B cell (primary cell): ENCODE data around the gene ADAMTS2.

Experiments
- EZH2 ChIP-seq: IDR thresholded peaks from 2 replicates; pipeline ENCODE4 v1.6.1; 2012; ENCODE audit warnings: borderline replicate concordance, low read depth, mild to moderate bottlenecking, moderate library complexity, low read length; ENCODE audit not compliant: insufficient read depth, poor library complexity, severe bottlenecking
- TF ChIP-seq, protein P1 (sequence below): fragments of 200-600 bp; IDR thresholded peaks from one replicate; pipeline ENCODE4 v1.8.0; 2022; ENCODE audit warnings: antibody characterized with exemption, mild to moderate bottlenecking

GRCh38 chr5:179198825-179199224, 146.4 kb downstream of the ADAMTS2 start:
- TF ChIP-seq, protein P1, sequence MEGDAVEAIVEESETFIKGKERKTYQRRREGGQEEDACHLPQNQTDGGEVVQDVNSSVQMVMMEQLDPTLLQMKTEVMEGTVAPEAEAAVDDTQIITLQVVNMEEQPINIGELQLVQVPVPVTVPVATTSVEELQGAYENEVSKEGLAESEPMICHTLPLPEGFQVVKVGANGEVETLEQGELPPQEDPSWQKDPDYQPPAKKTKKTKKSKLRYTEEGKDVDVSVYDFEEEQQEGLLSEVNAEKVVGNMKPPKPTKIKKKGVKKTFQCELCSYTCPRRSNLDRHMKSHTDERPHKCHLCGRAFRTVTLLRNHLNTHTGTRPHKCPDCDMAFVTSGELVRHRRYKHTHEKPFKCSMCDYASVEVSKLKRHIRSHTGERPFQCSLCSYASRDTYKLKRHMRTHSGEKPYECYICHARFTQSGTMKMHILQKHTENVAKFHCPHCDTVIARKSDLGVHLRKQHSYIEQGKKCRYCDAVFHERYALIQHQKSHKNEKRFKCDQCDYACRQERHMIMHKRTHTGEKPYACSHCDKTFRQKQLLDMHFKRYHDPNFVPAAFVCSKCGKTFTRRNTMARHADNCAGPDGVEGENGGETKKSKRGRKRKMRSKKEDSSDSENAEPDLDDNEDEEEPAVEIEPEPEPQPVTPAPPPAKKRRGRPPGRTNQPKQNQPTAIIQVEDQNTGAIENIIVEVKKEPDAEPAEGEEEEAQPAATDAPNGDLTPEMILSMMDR: no peak
- no peak for TF ChIP-seq EZH2
